PC-9 (cell line): ENCODE measurements around the gene MDFIC2. TPM values are rescaled to one million over a fixed set of nuclear protein-coding genes. Genes with fewer than 3 reads are reported as not detected.
"Not testable (repeated sequence)": the region's sequence is repeated elsewhere in the genome, so short reads cannot be mapped to it uniquely, and the experiment has no call there.

Experiments
- BruUV-seq: library from RNA; stranded (reverse); fragments of 400-500 nt; replicated peaks from 2 replicates; lab custom pipeline; 2021; lab: Mats Ljungman, UMichigan
- CTCF ChIA-PET: fragments of 300-600 bp; sonication (Branson Sonifier 250); formaldehyde crosslinking; loops from one replicate; lab custom pipeline; 2022; ENCODE audit warnings: antibody characterized with exemption; lab: Charles Lee
- POLR2A ChIA-PET: fragments of 300-600 bp; sonication (Branson Sonifier 250); formaldehyde crosslinking; loops from one replicate; lab custom pipeline; 2022; ENCODE audit warnings: antibody characterized with exemption; ENCODE audit not compliant: unreplicated experiment; lab: Charles Lee
- DNase-seq, 2 experiments: peaks; one replicate each; pipeline versions ENCODE4 v3.0.0 to v3.0.0-alpha.2; 2015 to 2022; ENCODE audit warnings: mixed read lengths in 1 of 2
- H2AFZ ChIP-seq: fragments of 200-600 bp; sonication (generic); 2 replicates; pipeline ENCODE4 v1.8.1; 2017; ENCODE audit warnings: antibody characterized with exemption
- H3F3A ChIP-seq: fragments of 200-600 bp; sonication (generic); 2 replicates; pipeline ENCODE4 v1.8.1; 2017; ENCODE audit warnings: antibody characterized with exemption, mild to moderate bottlenecking, low read depth; ENCODE audit not compliant: insufficient read depth
- H3K27ac ChIP-seq: fragments of 200-600 bp; sonication (generic); 2 replicates; pipeline ENCODE4 v1.6.1; 2016; ENCODE audit warnings: mixed run types
- H3K27me3 ChIP-seq: fragments of 200-600 bp; sonication (generic); 2 replicates; pipeline ENCODE4 v1.6.1; 2016; ENCODE audit warnings: low read depth, mixed run types; ENCODE audit not compliant: insufficient read depth
- H3K36me3 ChIP-seq: fragments of 200-600 bp; sonication (generic); 2 replicates; pipeline ENCODE4 v1.6.1; 2016; ENCODE audit warnings: low read depth, mixed run types
- H3K4me1 ChIP-seq: fragments of 200-600 bp; sonication (generic); replicated peaks from 2 replicates; pipeline ENCODE4 v1.6.1; 2016; ENCODE audit warnings: mixed run types; ENCODE audit not compliant: insufficient read depth
- H3K4me2 ChIP-seq: fragments of 200-600 bp; sonication (generic); 2 replicates; pipeline ENCODE4 v1.6.1; 2017; ENCODE audit warnings: mixed run types
- H3K4me3 ChIP-seq: fragments of 200-600 bp; sonication (generic); 2 replicates; pipeline ENCODE4 v1.6.1; 2016; ENCODE audit warnings: mixed run types
- H3K79me2 ChIP-seq: fragments of 200-600 bp; sonication (generic); 2 replicates; pipeline ENCODE4 v1.6.1; 2017; ENCODE audit warnings: low read depth, mixed run types
- H3K9me2 ChIP-seq: fragments of 200-600 bp; sonication (generic); 2 replicates; pipeline ENCODE4 v1.8.1; 2017; ENCODE audit warnings: mild to moderate bottlenecking; ENCODE audit not compliant: insufficient read depth
- H3K9me3 ChIP-seq: fragments of 200-600 bp; sonication (generic); 2 replicates; pipeline ENCODE4 v1.8.1; 2016; ENCODE audit warnings: low read depth; ENCODE audit not compliant: insufficient read depth
- H4K20me1 ChIP-seq: fragments of 200-600 bp; sonication (generic); 2 replicates; pipeline ENCODE4 v1.8.1; 2017; ENCODE audit not compliant: insufficient read depth
- CTCF ChIP-seq: fragments of 200-600 bp; sonication (generic); conservative IDR thresholded peaks from 2 replicates; pipeline ENCODE4 v1.6.1; 2017; ENCODE audit warnings: mixed run types, antibody characterized with exemption, mild to moderate bottlenecking, moderate library complexity
- EZH2 ChIP-seq: fragments of 200-600 bp; sonication (generic); IDR thresholded peaks from 2 replicates; pipeline ENCODE4 v1.8.0; 2017; ENCODE audit warnings: antibody characterized with exemption, low read depth
- intact Hi-C: fragments of 100-400 bp; cut with micrococcal nuclease; formaldehyde crosslinking; loops from one replicate; pipeline ENCODE4 v1.10.0; 2022; ENCODE audit not compliant: unreplicated experiment
- total RNA-seq: library from RNA; stranded (reverse); gene quantifications from 2 replicates; pipeline ENCODE4 v1.2.3, GENCODE V29; 2021

MDFIC2 gene
- total RNA-seq, 1 experiment from 2014 or later: not detected

- Histone ChIP-seq H3K9me3 (no peaks in the 10 kb centered on the region), H3K27me3 (no peaks in the 10 kb centered on the region), H3K4me1 (no peaks in the 10 kb centered on the region), H3K4me2 (no peak overlapping the region), H2AFZ (no peak overlapping the region), H4K20me1 (no peaks in the 10 kb centered on the region), H3K36me3 (no peaks in the 10 kb centered on the region), H3K4me3 (no peak overlapping the region), H3K27ac (no peak overlapping the region), H3F3A (no peaks in the 10 kb centered on the region), H3K79me2 (no peaks in the 10 kb centered on the region), H3K9me2 (no peaks in the 10 kb centered on the region)
- CTCF ChIA-PET: no interaction called here
- no peak for TF ChIP-seq EZH2
- TF ChIP-seq CTCF: no peak
- DNase-seq: no peak
- POLR2A ChIA-PET: no interaction called here
- BruUV-seq: no TSS peak
- intact Hi-C loops: no loop called here
These were observed 88.1 kb downstream of the MDFIC2 start for GRCh38 chr3:70224337-70224736.

GRCh38 chr3:70218471-70218870, 94.0 kb downstream of the MDFIC2 start:
- TF ChIP-seq CTCF (no peak), EZH2 (no peak)
- intact Hi-C loops: no loop called here
- ChIA-PET CTCF (interaction anchor here (0.6 kb wide), 1 partner anchor 1897 kb away, joined by 3 read pairs; no protein-coding TSS in a partner anchor), POLR2A (no interaction called here)
- Histone ChIP-seq H3K27ac (no peak overlapping the region), H2AFZ (no peak overlapping the region), H3K9me2 (no peaks in the 10 kb centered on the region), H4K20me1 (no peaks in the 10 kb centered on the region), H3F3A (no peaks in the 10 kb centered on the region), H3K4me1 (no peaks in the 10 kb centered on the region), H3K36me3 (no peaks in the 10 kb centered on the region), H3K4me2 (no peak overlapping the region), H3K79me2 (no peaks in the 10 kb centered on the region), H3K27me3 (no peaks in the 10 kb centered on the region), H3K4me3 (no peak overlapping the region), H3K9me3 (no peaks in the 10 kb centered on the region)
- BruUV-seq: no TSS peak
- no peak for DNase-seq

- DNase-seq, H3K4me3 ChIP-seq, H4K20me1 ChIP-seq, H3K27me3 ChIP-seq, H2AFZ ChIP-seq, H3K4me2 ChIP-seq, H3K79me2 ChIP-seq, H3K9me2 ChIP-seq, H3K36me3 ChIP-seq, H3K27ac ChIP-seq, H3F3A ChIP-seq, H3K4me1 ChIP-seq, CTCF ChIA-PET, H3K9me3 ChIP-seq, POLR2A ChIA-PET, BruUV-seq, intact Hi-C loops: not testable (repeated sequence)
These were observed 101.2 kb downstream of the MDFIC2 start for GRCh38 chr3:70211274-70211673.

- no peak overlapping the region for H3K4me3 ChIP-seq
- TF ChIP-seq CTCF: no peak
- no peak for TF ChIP-seq EZH2
- CTCF ChIA-PET: no interaction called here
- no peak overlapping the region for H3K4me2 ChIP-seq
- H3F3A ChIP-seq: no peaks in the 10 kb centered on the region
- H3K9me2 ChIP-seq: no peaks in the 10 kb centered on the region
- H3K79me2 ChIP-seq: no peaks in the 10 kb centered on the region
- H4K20me1 ChIP-seq: no peaks in the 10 kb centered on the region
- no peak overlapping the region for H3K27ac ChIP-seq
- H2AFZ ChIP-seq: no peak overlapping the region
- peaks cover 9% of the 10 kb centered on the region; the same call in 1 of the 2 replicates for H3K27me3 ChIP-seq
- no peaks in the 10 kb centered on the region for H3K36me3 ChIP-seq
- BruUV-seq: no TSS peak
- DNase-seq: no peak
- no peaks in the 10 kb centered on the region for H3K4me1 ChIP-seq
- no peaks in the 10 kb centered on the region for H3K9me3 ChIP-seq
- POLR2A ChIA-PET: no interaction called here
- intact Hi-C loops: no loop called here
These were observed 110.5 kb downstream of the MDFIC2 start for GRCh38 chr3:70201975-70202374.
